Fibroblast of villous mesenchyme (primary cell): ENCODE results near the gene ADAMTS12. TPM values are rescaled to one million over a fixed set of nuclear protein-coding genes. Genes with fewer than 3 reads are reported as not detected.
A peak's percentile ranks its signal among the peaks of the same experiment; 100 is the strongest.

Source experiments
- DNase-seq: peaks from one replicate; pipeline ENCODE4 v3.0.0-alpha.2; 2010; ENCODE audit warnings: low read depth
- H3K4me3 ChIP-seq: 2 replicates; pipeline ENCODE4 v1.5.1; 2011; ENCODE audit warnings: low read depth, mild to moderate bottlenecking, low read length
- total RNA-seq: library from RNA; depleted of rRNA; stranded (reverse); fragments of >200 nt; gene quantifications from 2 replicates; pipeline ENCODE4 v1.2.3, GENCODE V29; 2012
- TF ChIP-seq, protein P1 (sequence below): IDR thresholded peaks from 2 replicates; pipeline ENCODE4 v1.5.1; 2012; ENCODE audit warnings: low read depth, mild to moderate bottlenecking, low read length; ENCODE audit not compliant: insufficient read depth

The ADAMTS12 gene
- total RNA-seq, 1 donor: 94.1 TPM

DNA sequence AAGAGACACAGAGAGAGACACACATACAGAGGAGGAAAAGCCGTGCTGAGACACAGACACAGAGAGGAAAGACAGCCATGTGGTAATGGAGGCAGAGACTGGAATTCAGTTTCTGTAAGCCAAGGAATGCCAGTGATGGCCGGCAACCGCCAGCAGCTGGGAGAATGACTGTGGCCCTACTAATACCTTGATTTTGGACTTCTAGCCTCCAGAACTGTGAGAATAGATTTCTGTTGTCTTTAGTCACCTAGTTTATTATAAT, 360.8 kb downstream of the ADAMTS12 start:
- no peak for DNase-seq
- TF ChIP-seq, protein P1, sequence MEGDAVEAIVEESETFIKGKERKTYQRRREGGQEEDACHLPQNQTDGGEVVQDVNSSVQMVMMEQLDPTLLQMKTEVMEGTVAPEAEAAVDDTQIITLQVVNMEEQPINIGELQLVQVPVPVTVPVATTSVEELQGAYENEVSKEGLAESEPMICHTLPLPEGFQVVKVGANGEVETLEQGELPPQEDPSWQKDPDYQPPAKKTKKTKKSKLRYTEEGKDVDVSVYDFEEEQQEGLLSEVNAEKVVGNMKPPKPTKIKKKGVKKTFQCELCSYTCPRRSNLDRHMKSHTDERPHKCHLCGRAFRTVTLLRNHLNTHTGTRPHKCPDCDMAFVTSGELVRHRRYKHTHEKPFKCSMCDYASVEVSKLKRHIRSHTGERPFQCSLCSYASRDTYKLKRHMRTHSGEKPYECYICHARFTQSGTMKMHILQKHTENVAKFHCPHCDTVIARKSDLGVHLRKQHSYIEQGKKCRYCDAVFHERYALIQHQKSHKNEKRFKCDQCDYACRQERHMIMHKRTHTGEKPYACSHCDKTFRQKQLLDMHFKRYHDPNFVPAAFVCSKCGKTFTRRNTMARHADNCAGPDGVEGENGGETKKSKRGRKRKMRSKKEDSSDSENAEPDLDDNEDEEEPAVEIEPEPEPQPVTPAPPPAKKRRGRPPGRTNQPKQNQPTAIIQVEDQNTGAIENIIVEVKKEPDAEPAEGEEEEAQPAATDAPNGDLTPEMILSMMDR: no peak
- no peak overlapping the region for H3K4me3 ChIP-seq

DNA sequence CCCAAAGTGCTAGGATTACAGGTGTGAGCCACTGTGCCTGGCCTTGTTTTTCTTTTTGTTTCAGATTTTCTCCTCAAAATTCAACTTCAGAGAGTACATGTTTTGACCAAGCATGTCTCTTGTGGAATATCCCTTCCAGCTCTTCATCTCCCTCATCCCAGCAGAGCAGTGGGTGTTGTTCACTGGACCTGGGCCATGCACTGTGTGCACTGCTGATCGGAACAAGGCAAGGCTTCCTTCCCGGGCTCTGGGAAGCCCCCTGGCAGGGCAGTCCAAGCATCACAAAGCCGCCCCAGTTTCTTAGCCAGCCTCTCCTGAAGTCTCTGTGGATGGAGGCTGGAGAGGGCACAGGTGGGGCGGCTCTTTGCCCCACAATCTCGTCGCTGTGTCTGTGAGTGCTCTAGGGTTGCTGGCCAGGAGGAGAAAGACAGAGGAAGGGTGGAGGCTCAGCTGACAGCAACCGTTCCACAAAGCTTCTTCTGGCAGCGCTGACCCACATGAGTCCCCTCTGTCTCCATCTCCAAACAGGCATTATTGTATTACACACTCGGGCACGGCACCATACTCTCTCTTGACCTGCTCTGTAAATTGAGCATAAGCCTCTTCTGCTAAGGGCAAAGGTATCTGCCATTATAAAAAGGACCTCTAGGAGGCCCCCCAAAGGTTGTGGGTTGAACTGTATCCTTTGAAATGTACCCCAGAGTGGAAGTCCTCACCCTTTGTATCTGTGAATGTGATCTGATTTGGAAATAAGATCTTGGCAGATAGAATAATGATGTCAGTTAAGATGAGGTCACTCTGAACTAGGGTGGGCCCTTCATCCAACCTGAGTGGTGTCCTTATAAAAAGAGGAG, 361.4 kb downstream of the ADAMTS12 start:
- TF ChIP-seq, protein P1: no peak
- no peak overlapping the region for H3K4me3 ChIP-seq
- DNase-seq: no peak

DNA sequence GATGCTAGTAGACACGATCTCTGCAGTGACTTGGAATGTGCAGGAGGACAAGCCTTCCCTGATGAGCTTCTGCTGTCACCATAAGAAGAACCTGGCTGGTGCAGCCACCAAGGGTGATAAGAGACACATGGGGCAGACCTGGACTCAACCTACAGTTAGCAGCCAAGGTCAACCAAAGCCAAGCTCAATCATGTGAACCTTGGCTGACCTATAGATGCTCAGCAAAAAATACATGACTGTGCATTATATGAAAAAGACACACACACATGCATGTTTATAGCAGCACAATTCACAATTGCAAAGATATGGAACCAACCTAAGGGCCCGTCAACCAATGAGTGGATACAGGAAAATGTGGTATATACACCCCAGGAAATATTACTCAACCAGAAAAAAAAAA, 364.1 kb downstream of the ADAMTS12 start:
- DNase-seq: no peak
- no peak overlapping the region for H3K4me3 ChIP-seq
- TF ChIP-seq, protein P1: no peak

DNA sequence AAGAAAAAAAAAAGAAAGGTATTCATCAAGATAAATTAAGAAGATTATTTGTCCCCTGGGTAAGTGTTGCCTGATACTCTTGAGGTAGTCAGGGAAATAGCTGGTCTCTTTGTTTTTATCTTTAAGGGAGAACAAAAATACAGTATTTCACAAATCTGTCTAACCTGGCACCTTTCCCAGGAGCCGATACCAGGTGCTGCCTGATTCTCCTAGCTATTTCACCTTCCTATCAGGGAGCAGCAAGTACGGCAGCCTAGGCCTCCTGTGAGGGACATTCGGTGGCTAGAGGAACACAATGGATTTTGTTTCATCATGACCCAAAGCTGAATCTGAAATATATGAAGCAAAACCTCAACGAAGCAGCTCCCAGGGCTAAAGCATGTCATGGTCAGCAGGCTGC, 365.0 kb downstream of the ADAMTS12 start:
- no peak overlapping the region for H3K4me3 ChIP-seq
- no peak for DNase-seq
- TF ChIP-seq, protein P1: no peak

DNA sequence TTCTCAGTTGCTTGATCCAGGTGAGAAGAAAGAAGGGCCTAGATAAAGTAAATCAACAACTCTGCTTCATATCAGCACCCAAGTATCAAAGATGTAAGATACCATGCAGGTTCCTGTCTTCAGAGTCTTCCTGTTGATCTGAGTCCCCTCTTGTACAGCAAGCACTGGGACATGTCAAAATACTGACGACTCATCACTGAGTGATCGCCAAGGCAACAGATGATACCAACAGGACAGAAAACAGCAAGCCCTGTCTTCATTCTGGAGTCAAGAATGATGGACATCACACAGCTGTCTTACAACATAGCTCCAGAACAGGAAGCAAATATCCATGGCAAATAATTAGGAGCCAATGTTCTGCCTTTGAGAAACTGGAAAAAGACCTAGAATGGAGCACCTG, 367.3 kb downstream of the ADAMTS12 start:
- TF ChIP-seq, protein P1: no peak
- DNase-seq: peak; percentile 13
- no peak overlapping the region for H3K4me3 ChIP-seq

DNA sequence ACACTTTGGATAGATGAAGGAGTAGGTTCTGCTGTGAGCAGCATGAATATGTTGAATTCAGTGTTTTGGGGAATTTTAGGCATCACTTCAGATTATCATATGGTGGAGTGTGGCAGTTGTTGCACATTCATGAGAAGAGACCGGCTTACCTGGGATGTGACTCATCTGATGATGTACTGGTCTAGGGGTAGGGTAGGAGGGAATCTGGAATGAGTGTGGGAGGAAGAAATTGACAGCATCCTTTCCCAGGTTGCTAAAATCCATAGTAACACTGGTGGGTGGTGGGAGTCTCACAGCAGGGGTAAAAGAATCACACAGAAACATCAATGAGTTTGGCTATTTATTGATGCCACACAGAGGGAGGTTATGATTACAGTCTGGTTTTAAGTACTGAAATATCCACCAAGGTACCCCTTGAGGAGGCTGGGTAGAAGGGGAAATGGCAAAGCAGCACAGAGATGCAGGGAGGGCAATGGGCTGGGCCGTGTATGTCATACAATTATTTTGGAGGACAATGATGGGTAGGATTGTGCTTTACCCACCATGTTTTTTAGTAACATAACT, 368.5 kb downstream of the ADAMTS12 start:
- no peak for DNase-seq

More for the DNA sequence above, 368.5 kb downstream of the ADAMTS12 start:
- no peak overlapping the region for H3K4me3 ChIP-seq
- TF ChIP-seq, protein P1: no peak
